Tibial nerve (tissue), 4 donors: ENCODE data around the gene COQ4. TPM values are rescaled to one million over a fixed set of nuclear protein-coding genes. Genes with fewer than 3 reads are reported as not detected.

ENCODE experiments used
- DNase-seq, 2 donors: peaks; one replicate each; pipeline ENCODE4 v3.0.0-alpha.2; 2019; ENCODE audit warnings: low spot score in 2 of 2
- H3K27ac ChIP-seq, 4 donors: fragments of 200-600 bp; sonication (generic) in 3 of 4; one replicate each; pipeline ENCODE4 v1.5.1; 2017 to 2019; ENCODE audit warnings: mild to moderate bottlenecking in 1 of 4
- H3K27me3 ChIP-seq, 2 donors: fragments of 200-600 bp; sonication (generic) in 1 of 2; one replicate each; pipeline versions ENCODE4 v1.5.1 to v1.6.0; 2017 to 2019
- H3K36me3 ChIP-seq, 3 donors: fragments of 200-600 bp; sonication (generic); one replicate each; pipeline ENCODE4 v1.5.1; 2018 to 2019
- H3K4me1 ChIP-seq, 4 donors: fragments of 200-600 bp; sonication (generic) in 3 of 4; one replicate each; pipeline ENCODE4 v1.5.1; 2017 to 2019
- H3K4me3 ChIP-seq, 4 donors: fragments of 200-600 bp; sonication (generic) in 3 of 4; one replicate each; pipeline ENCODE4 v1.5.1; 2017 to 2019; ENCODE audit warnings: mild to moderate bottlenecking in 1 of 4, moderate library complexity in 1 of 4
- H3K9me3 ChIP-seq, 4 donors: fragments of 200-600 bp; sonication (generic) in 3 of 4; one replicate each; pipeline ENCODE4 v1.5.1; 2017 to 2019
- CTCF ChIP-seq, 5 experiments: fragments of 200-600 bp in 3 of 5; fragments of 450-650 bp in 2 of 5; sonication (generic) in 3 of 5; IDR thresholded peaks; one replicate each; pipeline ENCODE4 v1.5.1; 2016 to 2019; ENCODE audit warnings: antibody characterized with exemption in 5 of 5, mild to moderate bottlenecking in 3 of 5, moderate library complexity in 2 of 5
- EP300 ChIP-seq, 2 donors: sonication (generic); formaldehyde crosslinking; IDR thresholded peaks; one replicate each; pipeline ENCODE4 v1.6.1; 2017; ENCODE audit warnings: antibody characterized with exemption in 2 of 2, mild to moderate bottlenecking in 1 of 2
- POLR2A ChIP-seq, 2 donors: fragments of 450-650 bp; IDR thresholded peaks; one replicate each; pipeline ENCODE4 v1.6.1; 2017; ENCODE audit warnings: antibody characterized with exemption in 2 of 2, mild to moderate bottlenecking in 2 of 2, moderate library complexity in 2 of 2
- WGBS, 2 donors: methylation state at CpG; one replicate each; pipeline ENCODE4 v1.1.5; 2018; 5-methylcytosine and 5-hydroxymethylcytosine counted together
- total RNA-seq, 4 donors: library from RNA; depleted of rRNA; stranded (reverse); fragments of >200 nt; gene quantifications; one replicate each; pipeline ENCODE4 v1.1.0, GENCODE V29; 2016

COQ4 gene
- total RNA-seq, 4 donors from 2014 or later: 50.5 to 71.7 (median 65.5) TPM

GRCh38 chr9:128362774-128363173 is 40.1 kb downstream of the COQ4 start:
- Histone ChIP-seq H3K4me3 (no peak overlapping the region), H3K9me3 (no peaks in the 10 kb centered on the region), H3K36me3 (peaks cover 0 to 31% (median 0%) of the 10 kb centered on the region in 3 donors), H3K27ac (peak overlapping the region in 2 of 4 donors; percentile 35 to 82), H3K4me1 (peaks cover 0 to 32% (median 14%) of the 10 kb centered on the region in 4 donors), H3K27me3 (no peaks in the 10 kb centered on the region)
- 70 to 83% methylated on average over 3 of the region's 3 CpGs for WGBS, 2 donors
- DNase-seq: no peak
- TF ChIP-seq POLR2A (IDR thresholded peaks at IDR 0.05) (no peak), EP300 (IDR thresholded peaks at IDR 0.05) (no peak), CTCF (IDR thresholded peaks at IDR 0.05) (no peak)

GRCh38 chr9:128365525-128365924 is 42.9 kb downstream of the COQ4 start:
- Histone ChIP-seq H3K4me3 (no peak overlapping the region), H3K27ac (peak overlapping the region in 1 of 4 donors; percentile 73)
- 86 to 87% methylated on average over 2 to 4 of the region's 4 CpGs for WGBS, 2 donors

GRCh38 chr9:128369024-128369706 is 46.5 kb downstream of the COQ4 start:
- H3K36me3 ChIP-seq: peaks cover 0 to 11% (median 0%) of the 10 kb centered on the region in 3 donors
- no peak overlapping the region for H3K27ac ChIP-seq
- TF ChIP-seq POLR2A (IDR thresholded peaks at IDR 0.05): no peak
- TF ChIP-seq CTCF (IDR thresholded peaks at IDR 0.05): no peak
- TF ChIP-seq EP300 (IDR thresholded peaks at IDR 0.05): no peak
- peaks cover 0 to 51% (median 18%) of the 10 kb centered on the region in 4 donors for H3K4me1 ChIP-seq
- WGBS, 2 donors: 90 to 94% methylated on average over 9 of the region's 9 CpGs
- no peak overlapping the region for H3K4me3 ChIP-seq
- no peaks in the 10 kb centered on the region for H3K27me3 ChIP-seq
- no peaks in the 10 kb centered on the region for H3K9me3 ChIP-seq
- DNase-seq: no peak

More at GRCh38 chr9:128365525-128365924, 42.9 kb downstream of the COQ4 start:
- no peak for DNase-seq
- Histone ChIP-seq H3K9me3 (no peaks in the 10 kb centered on the region), H3K27me3 (no peaks in the 10 kb centered on the region), H3K36me3 (peaks cover 0 to 5% (median 0%) of the 10 kb centered on the region in 3 donors), H3K4me1 (peaks cover 0 to 41% (median 20%) of the 10 kb centered on the region in 4 donors)
- TF ChIP-seq EP300 (IDR thresholded peaks at IDR 0.05) (no peak), CTCF (IDR thresholded peaks at IDR 0.05) (no peak), POLR2A (IDR thresholded peaks at IDR 0.05) (no peak)

- Histone ChIP-seq H3K4me3 (peak overlapping the region; percentile 61 to 72 (median 68)), H3K27me3 (no peaks in the 10 kb centered on the region), H3K27ac (peak overlapping the region; percentile 83 to 95 (median 92)), H3K9me3 (no peaks in the 10 kb centered on the region), H3K4me1 (peaks cover 0 to 49% (median 16%) of the 10 kb centered on the region in 4 donors), H3K36me3 (peaks cover 0 to 23% (median 0%) of the 10 kb centered on the region in 3 donors)
- TF ChIP-seq POLR2A (IDR thresholded peaks at IDR 0.05) (no peak), CTCF (IDR thresholded peaks at IDR 0.05) (no peak), EP300 (IDR thresholded peaks at IDR 0.05) (no peak)
- no peak for DNase-seq
These were observed 47.7 kb downstream of the COQ4 start for GRCh38 chr9:128370367-128370751.
